ENCODE data around the gene RGS7BP. TPM values are rescaled to one million over a fixed set of nuclear protein-coding genes. Genes with fewer than 3 reads are reported as not detected.
A peak's percentile ranks its signal among the peaks of the same experiment; 100 is the strongest.

RGS7BP gene
- total RNA-seq, 2 donors from 2014 or later: 0.12 to 0.35 TPM

GRCh38 chr5:64606926-64607325 is 101.1 kb downstream of the RGS7BP start:
- Histone ChIP-seq H3K4me3 (no peak overlapping the region), H3K9me3 (no peaks in the 10 kb centered on the region), H3K9ac (ENCODE audit: low read depth in 2 of 2, low read length in 2 of 2) (no peak overlapping the region), H3K4me1 (no peaks in the 10 kb centered on the region), H3K27ac (no peak overlapping the region), H3K36me3 (no peaks in the 10 kb centered on the region), H3K27me3 (no peaks in the 10 kb centered on the region)
- intact Hi-C loops (cut with DNase I): no loop called here
- no peak for DNase-seq
- no peak for TF ChIP-seq CTCF (IDR thresholded peaks at IDR 0.05)

GRCh38 chr5:64612344-64612961 is 106.6 kb downstream of the RGS7BP start:
- Histone ChIP-seq H3K36me3 (no peaks in the 10 kb centered on the region), H3K4me3 (no peak overlapping the region), H3K9me3 (no peaks in the 10 kb centered on the region), H3K27me3 (no peaks in the 10 kb centered on the region), H3K27ac (no peak overlapping the region), H3K4me1 (no peaks in the 10 kb centered on the region), H3K9ac (ENCODE audit: low read depth in 2 of 2, low read length in 2 of 2) (no peak overlapping the region)
- peak; percentile 51 for TF ChIP-seq CTCF (IDR thresholded peaks at IDR 0.05)
- intact Hi-C loops (cut with DNase I): loop anchor here (5.0 kb wide), 2 partner anchors 385 to 465 kb away; no protein-coding TSS in a partner anchor
- no peak for DNase-seq

- TF ChIP-seq CTCF (IDR thresholded peaks at IDR 0.05): no peak
- H3K4me3 ChIP-seq: no peak overlapping the region
- DNase-seq: no peak
- H3K36me3 ChIP-seq: no peaks in the 10 kb centered on the region
- no peak overlapping the region for H3K27ac ChIP-seq
- H3K9ac ChIP-seq (ENCODE audit: low read depth in 2 of 2, low read length in 2 of 2): no peak overlapping the region
- no peaks in the 10 kb centered on the region for H3K9me3 ChIP-seq
- H3K4me1 ChIP-seq: no peaks in the 10 kb centered on the region
- no peaks in the 10 kb centered on the region for H3K27me3 ChIP-seq
- intact Hi-C loops (cut with DNase I): no loop called here
These were observed 110.1 kb downstream of the RGS7BP start for GRCh38 chr5:64615895-64616294.

- no peak overlapping the region for H3K4me3 ChIP-seq
- intact Hi-C loops (cut with DNase I): no loop called here
- H3K9ac ChIP-seq (ENCODE audit: low read depth in 2 of 2, low read length in 2 of 2): no peak overlapping the region
- no peak for TF ChIP-seq CTCF (IDR thresholded peaks at IDR 0.05)
- H3K4me1 ChIP-seq: no peaks in the 10 kb centered on the region
- no peaks in the 10 kb centered on the region for H3K36me3 ChIP-seq
- DNase-seq: no peak
- no peaks in the 10 kb centered on the region for H3K9me3 ChIP-seq
- H3K27me3 ChIP-seq: no peaks in the 10 kb centered on the region
- H3K27ac ChIP-seq: no peak overlapping the region
These were observed 113.8 kb downstream of the RGS7BP start for GRCh38 chr5:64619609-64620008.

- no peaks in the 10 kb centered on the region for H3K36me3 ChIP-seq
- no peaks in the 10 kb centered on the region for H3K4me1 ChIP-seq
- no peak overlapping the region for H3K27ac ChIP-seq
- no peak overlapping the region for H3K4me3 ChIP-seq
- H3K9me3 ChIP-seq: no peaks in the 10 kb centered on the region
- H3K9ac ChIP-seq (ENCODE audit: low read depth in 2 of 2, low read length in 2 of 2): no peak overlapping the region
- H3K27me3 ChIP-seq: no peaks in the 10 kb centered on the region
- intact Hi-C loops (cut with DNase I): no loop called here
- no peak for TF ChIP-seq CTCF (IDR thresholded peaks at IDR 0.05)
- no peak for DNase-seq
These were observed 117.2 kb downstream of the RGS7BP start for GRCh38 chr5:64622991-64623390.

All from colonic mucosa (tissue), 4 donors.